GM23338 (cell line): ENCODE measurements around the gene CEP250. TPM values are rescaled to one million over a fixed set of nuclear protein-coding genes. Genes with fewer than 3 reads are reported as not detected.

ENCODE experiments used
- ATAC-seq: fragments of 200-7000 bp; cut with Tn5 transposase; 3 replicates; pipeline ENCODE4 v1.9.1; 2020
- DNase-seq: peaks from one replicate; pipeline ENCODE4 v3.0.0-alpha.2; 2015; ENCODE audit warnings: low spot score
- H2AFZ ChIP-seq: fragments of 200-600 bp; sonication (generic); 2 replicates; pipeline ENCODE4 v1.8.0; 2016; ENCODE audit warnings: antibody characterized with exemption, mild to moderate bottlenecking, moderate library complexity
- H3F3A ChIP-seq: fragments of 200-600 bp; sonication (generic); replicated peaks from 2 replicates; pipeline ENCODE4 v1.8.0; 2017; ENCODE audit warnings: antibody characterized with exemption, mixed run types, low read depth
- H3K27ac ChIP-seq: fragments of 200-600 bp; sonication (generic); 2 replicates; pipeline ENCODE4 v1.6.1; 2016; ENCODE audit warnings: low read depth
- H3K27me3 ChIP-seq: fragments of 200-600 bp; sonication (generic); 2 replicates; pipeline ENCODE4 v1.8.0; 2016; ENCODE audit warnings: mild to moderate bottlenecking, mixed run types, moderate library complexity; ENCODE audit not compliant: insufficient read depth
- H3K36me3 ChIP-seq: fragments of 200-600 bp; sonication (generic); 2 replicates; pipeline ENCODE4 v1.8.0; 2016; ENCODE audit warnings: mild to moderate bottlenecking; ENCODE audit not compliant: insufficient read depth
- H3K4me1 ChIP-seq: fragments of 200-600 bp; sonication (generic); 2 replicates; pipeline ENCODE4 v1.8.0; 2016; ENCODE audit warnings: mild to moderate bottlenecking, moderate library complexity; ENCODE audit not compliant: insufficient read depth
- H3K4me2 ChIP-seq: fragments of 200-600 bp; sonication (generic); 2 replicates; pipeline ENCODE4 v1.7.1; 2017; ENCODE audit warnings: mixed run types
- H3K4me3 ChIP-seq: fragments of 200-600 bp; sonication (generic); 2 replicates; pipeline ENCODE4 v1.6.1; 2016; ENCODE audit warnings: mixed run types
- H3K79me2 ChIP-seq: fragments of 200-600 bp; sonication (generic); replicated peaks from 2 replicates; pipeline ENCODE4 v1.8.0; 2017; ENCODE audit warnings: mild to moderate bottlenecking; ENCODE audit not compliant: insufficient read depth
- H3K9me2 ChIP-seq: fragments of 200-600 bp; sonication (generic); 2 replicates; pipeline ENCODE4 v1.8.0; 2017; ENCODE audit not compliant: insufficient read depth
- H4K20me1 ChIP-seq: fragments of 200-600 bp; sonication (generic); replicated peaks from 2 replicates; pipeline ENCODE4 v1.8.0; 2017; ENCODE audit warnings: mild to moderate bottlenecking; ENCODE audit not compliant: insufficient read depth
- H3K27ac Mint-ChIP-seq: 2 replicates; pipeline ENCODE4 v1.8.0; 2020; ENCODE audit warnings: inconsistent platforms, mild to moderate bottlenecking, moderate library complexity, mixed read lengths
- H3K27me3 Mint-ChIP-seq: 3 replicates; pipeline ENCODE4 v1.8.0; 2022; ENCODE audit warnings: low read depth, mild to moderate bottlenecking, moderate library complexity, mixed read lengths, inconsistent platforms; ENCODE audit not compliant: insufficient read depth, poor library complexity
- H3K36me3 Mint-ChIP-seq: 3 replicates; pipeline ENCODE4 v1.8.0; 2021; ENCODE audit warnings: low read depth, mild to moderate bottlenecking, inconsistent platforms, moderate library complexity, mixed read lengths
- H3K4me1 Mint-ChIP-seq: 3 replicates; pipeline ENCODE4 v1.8.0; 2020; ENCODE audit warnings: mild to moderate bottlenecking, inconsistent platforms, mixed read lengths
- H3K4me3 Mint-ChIP-seq: 3 replicates; pipeline ENCODE4 v1.8.0; 2021; ENCODE audit warnings: moderate library complexity, mild to moderate bottlenecking, inconsistent platforms, mixed read lengths
- H3K9me3 Mint-ChIP-seq: 3 replicates; pipeline ENCODE4 v1.8.0; 2020; ENCODE audit warnings: moderate library complexity, mild to moderate bottlenecking, inconsistent platforms, mixed read lengths
- EZH2 ChIP-seq: fragments of 200-600 bp; sonication (generic); IDR thresholded peaks from one replicate; pipeline ENCODE4 v1.8.0; 2017; ENCODE audit warnings: antibody characterized with exemption, mild to moderate bottlenecking, low read depth; ENCODE audit not compliant: unreplicated experiment
- JUNB ChIP-seq: IDR thresholded peaks from one replicate; pipeline ENCODE4 v1.6.1; 2016; ENCODE audit warnings: antibody characterized with exemption; ENCODE audit not compliant: unreplicated experiment
- POLR2AphosphoS5 ChIP-seq: IDR thresholded peaks from 2 replicates; pipeline ENCODE4 v1.6.1; 2016; ENCODE audit warnings: antibody characterized with exemption, low read depth
- ZNF114 ChIP-seq: fragments of 250-450 bp; sonication (Bioruptor Pico); IDR thresholded peaks from 2 replicates; pipeline ENCODE4 v1.5.0; 2020; ENCODE audit warnings: mild to moderate bottlenecking, moderate library complexity
- ZNF331 ChIP-seq: fragments of 250-450 bp; sonication (Bioruptor Pico); IDR thresholded peaks from 2 replicates; pipeline ENCODE4 v1.5.0; 2020; ENCODE audit warnings: low read depth, mild to moderate bottlenecking, moderate library complexity
- polyA plus RNA-seq: library from polyadenylated mRNA; unstranded; fragments of >200 nt; fragmentation: Nextera tagmentation; extraction: Ambion mirVana; gene quantifications from 2 replicates; pipeline ENCODE4 v1.2.1, GENCODE V29; 2016
- total RNA-seq: library from RNA; depleted of rRNA; stranded (reverse); fragments of >200 nt; shearing (Covaris generic); gene quantifications from 2 replicates; pipeline ENCODE4 v1.2.3, GENCODE V29; 2014
- TF ChIP-seq, protein P1 (sequence below): IDR thresholded peaks from one replicate; pipeline ENCODE4 v1.6.1; 2018; ENCODE audit warnings: antibody characterized with exemption; ENCODE audit not compliant: unreplicated experiment
- TF ChIP-seq, protein P2 (sequence below), 2 experiments: fragments of 200-600 bp in 1 of 2; sonication (generic) in 1 of 2; conservative IDR thresholded peaks; 2 replicates each; pipeline versions ENCODE4 v1.5.1 to v1.6.1; 2016 to 2017; ENCODE audit warnings: antibody characterized with exemption in 2 of 2, low read depth in 2 of 2, mild to moderate bottlenecking in 2 of 2, moderate library complexity in 1 of 2
- TF ChIP-seq, protein P3 (sequence below): IDR thresholded peaks from 2 replicates; pipeline ENCODE4 v1.6.1; 2016; ENCODE audit warnings: antibody characterized with exemption

Gene CEP250
- total and polyA plus RNA-seq, 2 experiments from 2014 or later, result 28.0 to 29.1 TPM

DNA sequence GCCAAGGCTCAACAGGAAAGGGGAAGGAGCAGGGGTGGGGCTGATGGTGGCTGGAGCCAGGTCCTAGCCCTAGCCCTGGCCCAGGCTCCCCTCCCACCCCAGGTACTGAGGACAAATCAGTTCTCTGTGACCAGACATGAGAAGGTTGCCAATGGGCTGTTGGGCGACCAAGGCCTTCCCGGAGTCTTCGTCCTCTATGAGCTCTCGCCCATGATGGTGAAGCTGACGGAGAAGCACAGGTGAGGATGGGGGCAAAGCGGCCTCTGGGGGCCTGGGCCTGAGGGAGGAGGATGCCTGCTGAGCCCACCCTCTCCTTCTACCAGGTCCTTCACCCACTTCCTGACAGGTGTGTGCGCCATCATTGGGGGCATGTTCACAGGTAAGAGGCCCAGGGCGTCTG lies 101.5 kb downstream of the CEP250 start (continued):
- TF ChIP-seq, protein P1, sequence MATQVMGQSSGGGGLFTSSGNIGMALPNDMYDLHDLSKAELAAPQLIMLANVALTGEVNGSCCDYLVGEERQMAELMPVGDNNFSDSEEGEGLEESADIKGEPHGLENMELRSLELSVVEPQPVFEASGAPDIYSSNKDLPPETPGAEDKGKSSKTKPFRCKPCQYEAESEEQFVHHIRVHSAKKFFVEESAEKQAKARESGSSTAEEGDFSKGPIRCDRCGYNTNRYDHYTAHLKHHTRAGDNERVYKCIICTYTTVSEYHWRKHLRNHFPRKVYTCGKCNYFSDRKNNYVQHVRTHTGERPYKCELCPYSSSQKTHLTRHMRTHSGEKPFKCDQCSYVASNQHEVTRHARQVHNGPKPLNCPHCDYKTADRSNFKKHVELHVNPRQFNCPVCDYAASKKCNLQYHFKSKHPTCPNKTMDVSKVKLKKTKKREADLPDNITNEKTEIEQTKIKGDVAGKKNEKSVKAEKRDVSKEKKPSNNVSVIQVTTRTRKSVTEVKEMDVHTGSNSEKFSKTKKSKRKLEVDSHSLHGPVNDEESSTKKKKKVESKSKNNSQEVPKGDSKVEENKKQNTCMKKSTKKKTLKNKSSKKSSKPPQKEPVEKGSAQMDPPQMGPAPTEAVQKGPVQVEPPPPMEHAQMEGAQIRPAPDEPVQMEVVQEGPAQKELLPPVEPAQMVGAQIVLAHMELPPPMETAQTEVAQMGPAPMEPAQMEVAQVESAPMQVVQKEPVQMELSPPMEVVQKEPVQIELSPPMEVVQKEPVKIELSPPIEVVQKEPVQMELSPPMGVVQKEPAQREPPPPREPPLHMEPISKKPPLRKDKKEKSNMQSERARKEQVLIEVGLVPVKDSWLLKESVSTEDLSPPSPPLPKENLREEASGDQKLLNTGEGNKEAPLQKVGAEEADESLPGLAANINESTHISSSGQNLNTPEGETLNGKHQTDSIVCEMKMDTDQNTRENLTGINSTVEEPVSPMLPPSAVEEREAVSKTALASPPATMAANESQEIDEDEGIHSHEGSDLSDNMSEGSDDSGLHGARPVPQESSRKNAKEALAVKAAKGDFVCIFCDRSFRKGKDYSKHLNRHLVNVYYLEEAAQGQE, result no peak

DNA sequence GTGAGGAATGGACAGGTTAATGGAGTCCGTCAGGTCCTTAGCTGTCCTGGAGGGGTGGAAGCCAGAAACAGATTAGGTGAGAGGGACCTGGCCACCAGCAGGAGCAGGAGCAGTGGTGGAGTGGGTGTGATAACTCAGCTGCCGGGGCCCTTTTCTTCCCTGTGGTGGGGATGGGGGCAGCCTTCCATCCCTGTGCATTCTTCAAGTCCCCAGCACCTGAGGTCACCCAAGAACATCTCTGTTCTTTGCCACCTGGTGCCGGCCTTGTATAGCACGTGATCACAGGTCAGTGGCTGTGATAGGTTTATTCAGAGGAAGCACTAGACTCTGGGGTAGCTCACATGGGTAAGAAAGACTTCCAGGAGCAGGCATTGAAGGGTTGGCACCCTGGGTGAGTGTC lies 103.1 kb downstream of the CEP250 start:
- Histone ChIP-seq H3K4me1 (peaks cover 3% of the 10 kb centered on the region; the same call in 1 of the 2 replicates), H3K9me2 (no peaks in the 10 kb centered on the region), H3K4me2 (no peak overlapping the region), H3F3A (no peaks in the 10 kb centered on the region), H3K27ac (no peak overlapping the region), H4K20me1 (no peaks in the 10 kb centered on the region; the same call in 1 of the 2 replicates), H3K36me3 (no peaks in the 10 kb centered on the region), H3K27me3 (no peaks in the 10 kb centered on the region), H2AFZ (no peak overlapping the region), H3K79me2 (no peaks in the 10 kb centered on the region), H3K4me3 (no peak overlapping the region)
- Mint-ChIP-seq H3K36me3 (peaks cover 27% of the 10 kb centered on the region), H3K27me3 (peaks cover 5% of the 10 kb centered on the region), H3K4me3 (no peak overlapping the region), H3K27ac (no peak overlapping the region; the same call in 1 of the 2 replicates), H3K9me3 (no peaks in the 10 kb centered on the region; the same call in 2 of the 3 replicates), H3K4me1 (peaks cover 20% of the 10 kb centered on the region)
- no peak for ATAC-seq
- no peak for DNase-seq
- TF ChIP-seq, protein P2, sequence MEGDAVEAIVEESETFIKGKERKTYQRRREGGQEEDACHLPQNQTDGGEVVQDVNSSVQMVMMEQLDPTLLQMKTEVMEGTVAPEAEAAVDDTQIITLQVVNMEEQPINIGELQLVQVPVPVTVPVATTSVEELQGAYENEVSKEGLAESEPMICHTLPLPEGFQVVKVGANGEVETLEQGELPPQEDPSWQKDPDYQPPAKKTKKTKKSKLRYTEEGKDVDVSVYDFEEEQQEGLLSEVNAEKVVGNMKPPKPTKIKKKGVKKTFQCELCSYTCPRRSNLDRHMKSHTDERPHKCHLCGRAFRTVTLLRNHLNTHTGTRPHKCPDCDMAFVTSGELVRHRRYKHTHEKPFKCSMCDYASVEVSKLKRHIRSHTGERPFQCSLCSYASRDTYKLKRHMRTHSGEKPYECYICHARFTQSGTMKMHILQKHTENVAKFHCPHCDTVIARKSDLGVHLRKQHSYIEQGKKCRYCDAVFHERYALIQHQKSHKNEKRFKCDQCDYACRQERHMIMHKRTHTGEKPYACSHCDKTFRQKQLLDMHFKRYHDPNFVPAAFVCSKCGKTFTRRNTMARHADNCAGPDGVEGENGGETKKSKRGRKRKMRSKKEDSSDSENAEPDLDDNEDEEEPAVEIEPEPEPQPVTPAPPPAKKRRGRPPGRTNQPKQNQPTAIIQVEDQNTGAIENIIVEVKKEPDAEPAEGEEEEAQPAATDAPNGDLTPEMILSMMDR (conservative IDR thresholded peaks at IDR 0.05; ENCODE audit: low read depth in 2 of 2), result no peak
- no peak for TF ChIP-seq EZH2
- TF ChIP-seq JUNB, result no peak
- TF ChIP-seq, protein P3, sequence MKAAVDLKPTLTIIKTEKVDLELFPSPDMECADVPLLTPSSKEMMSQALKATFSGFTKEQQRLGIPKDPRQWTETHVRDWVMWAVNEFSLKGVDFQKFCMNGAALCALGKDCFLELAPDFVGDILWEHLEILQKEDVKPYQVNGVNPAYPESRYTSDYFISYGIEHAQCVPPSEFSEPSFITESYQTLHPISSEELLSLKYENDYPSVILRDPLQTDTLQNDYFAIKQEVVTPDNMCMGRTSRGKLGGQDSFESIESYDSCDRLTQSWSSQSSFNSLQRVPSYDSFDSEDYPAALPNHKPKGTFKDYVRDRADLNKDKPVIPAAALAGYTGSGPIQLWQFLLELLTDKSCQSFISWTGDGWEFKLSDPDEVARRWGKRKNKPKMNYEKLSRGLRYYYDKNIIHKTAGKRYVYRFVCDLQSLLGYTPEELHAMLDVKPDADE, result no peak
- no peak for TF ChIP-seq ZNF331 (CRISPR knock-in tag)
- no peak for TF ChIP-seq ZNF114
- no peak for TF ChIP-seq POLR2AphosphoS5
- TF ChIP-seq, protein P1, result no peak
